Ecto neural progenitor cell (in vitro differentiated cells): ENCODE results near the gene BRAT1.
"Not testable (repeated sequence)": the region's sequence is repeated elsewhere in the genome, so short reads cannot be mapped to it uniquely, and the experiment has no call there.

ENCODE experiments used
- DNase-seq: peaks from one replicate; pipeline ENCODE4 v3.0.0-alpha.2; 2018; ENCODE audit warnings: low spot score

The BRAT1 gene

GRCh38 chr7:2535872-2536627 is 19.3 kb downstream of the BRAT1 start:
- not testable (repeated sequence) for DNase-seq

GRCh38 chr7:2534214-2534613 is 21.1 kb downstream of the BRAT1 start:
- DNase-seq: not testable (repeated sequence)

- DNase-seq: not testable (repeated sequence)
These were observed 21.8 kb downstream of the BRAT1 start for GRCh38 chr7:2533566-2533965.

GRCh38 chr7:2532816-2533215 is 22.5 kb downstream of the BRAT1 start:
- not testable (repeated sequence) for DNase-seq

- DNase-seq: not testable (repeated sequence)
These were observed 23.0 kb downstream of the BRAT1 start for GRCh38 chr7:2532199-2532772.

- not testable (repeated sequence) for DNase-seq
These were observed 23.6 kb downstream of the BRAT1 start for GRCh38 chr7:2531796-2532110.

GRCh38 chr7:2530994-2531795 is 24.1 kb downstream of the BRAT1 start:
- not testable (repeated sequence) for DNase-seq

- no peak for DNase-seq
These were observed 25.0 kb downstream of the BRAT1 start for GRCh38 chr7:2530071-2530987.

GRCh38 chr7:2529161-2530070 is 25.9 kb downstream of the BRAT1 start:
- DNase-seq: no peak

GRCh38 chr7:2528481-2529095 is 26.7 kb downstream of the BRAT1 start:
- DNase-seq: no peak

GRCh38 chr7:2527505-2528467 is 27.5 kb downstream of the BRAT1 start:
- DNase-seq: no peak

- DNase-seq: no peak
These were observed 28.4 kb downstream of the BRAT1 start for GRCh38 chr7:2526659-2527504.

- no peak for DNase-seq
These were observed 29.4 kb downstream of the BRAT1 start for GRCh38 chr7:2525658-2526630.

- peak; percentile 85 for DNase-seq
These were observed 30.3 kb downstream of the BRAT1 start for GRCh38 chr7:2524808-2525657.

GRCh38 chr7:2523941-2524807 is 31.1 kb downstream of the BRAT1 start:
- DNase-seq: peak; percentile 83
